HG02642 (cell line): Measurements from ENCODE around the gene MCMBP.

Experiments used
- ATAC-seq: cut with Tn5 transposase; IDR thresholded peaks from one replicate; pipeline ENCODE4 v1.9.1; 2021; ENCODE audit warnings: mild to moderate bottlenecking; ENCODE audit not compliant: unreplicated experiment, poor library complexity

The MCMBP gene

GRCh38 chr10:119834188-119834587 is 38.5 kb downstream of the MCMBP start:
- ATAC-seq = no peak

GRCh38 chr10:119832951-119833350 is 39.7 kb downstream of the MCMBP start:
- no peak for ATAC-seq

- no peak for ATAC-seq
Observed at GRCh38 chr10:119831656-119832055, 41.0 kb downstream of the MCMBP start.

GRCh38 chr10:119830851-119831250 is 41.8 kb downstream of the MCMBP start:
- no peak for ATAC-seq

- no peak for ATAC-seq
Observed at GRCh38 chr10:119829429-119829828, 43.2 kb downstream of the MCMBP start.

- ATAC-seq = no peak
Observed at GRCh38 chr10:119827430-119827829, 45.2 kb downstream of the MCMBP start.

- no peak for ATAC-seq
Observed at GRCh38 chr10:119826771-119827170, 45.9 kb downstream of the MCMBP start.

- ATAC-seq = no peak
Observed at GRCh38 chr10:119824299-119824698, 48.3 kb downstream of the MCMBP start.

- ATAC-seq = no peak
Observed at GRCh38 chr10:119821182-119821581, 51.5 kb downstream of the MCMBP start.

GRCh38 chr10:119818889-119819270 is 53.8 kb downstream of the MCMBP start:
- no peak for ATAC-seq

- ATAC-seq = no peak
Observed at GRCh38 chr10:119817991-119818888, 54.4 kb downstream of the MCMBP start.

GRCh38 chr10:119815671-119816070 is 57.0 kb downstream of the MCMBP start:
- no peak for ATAC-seq

GRCh38 chr10:119812684-119813083 is 60.0 kb downstream of the MCMBP start:
- ATAC-seq = no peak

- ATAC-seq = no peak
Observed at GRCh38 chr10:119811122-119811521, 61.5 kb downstream of the MCMBP start.

- ATAC-seq = no peak
Observed at GRCh38 chr10:119807960-119808697, 64.5 kb downstream of the MCMBP start.

- ATAC-seq = no peak
Observed at GRCh38 chr10:119806334-119807130, 66.1 kb downstream of the MCMBP start.

- no peak for ATAC-seq
Observed at GRCh38 chr10:119805702-119806230, 66.9 kb downstream of the MCMBP start.

GRCh38 chr10:119803264-119803663 is 69.4 kb downstream of the MCMBP start:
- no peak for ATAC-seq

- ATAC-seq = no peak
Observed at GRCh38 chr10:119801998-119802538, 70.6 kb downstream of the MCMBP start.

- no peak for ATAC-seq
Observed at GRCh38 chr10:119801176-119801575, 71.5 kb downstream of the MCMBP start.
